ENCODE data around the gene NFAT5.

The NFAT5 gene

GRCh38 chr16:69741951-69742904, 176.5 kb downstream of the NFAT5 start:
- H4K20me1 ChIP-seq = peaks cover 62% of the 10 kb centered on the region
- no peak overlapping the region for H3K27ac ChIP-seq
- TF ChIP-seq Cebpa-rat (IDR thresholded peaks at IDR 0.05) = no peak
- H3K4me3 ChIP-seq = no peak overlapping the region
- H3K36me3 ChIP-seq = peaks cover 86% of the 10 kb centered on the region
- H3K27me3 ChIP-seq = no peaks in the 10 kb centered on the region
- no peak overlapping the region for H3K9ac ChIP-seq
- no peaks in the 10 kb centered on the region for H3K9me3 ChIP-seq
- no peaks in the 10 kb centered on the region for H3K4me1 ChIP-seq
- H3K4me2 ChIP-seq = no peak overlapping the region

- H3K4me2 ChIP-seq = no peak overlapping the region
- no peak overlapping the region for H3K4me3 ChIP-seq
- peaks cover 100% of the 10 kb centered on the region for H3K36me3 ChIP-seq
- no peak overlapping the region for H3K27ac ChIP-seq
- no peaks in the 10 kb centered on the region for H3K4me1 ChIP-seq
- H3K9ac ChIP-seq = no peak overlapping the region
- H3K9me3 ChIP-seq = no peaks in the 10 kb centered on the region
- no peaks in the 10 kb centered on the region for H3K27me3 ChIP-seq
- TF ChIP-seq Cebpa-rat (IDR thresholded peaks at IDR 0.05) = no peak
- peaks cover 80% of the 10 kb centered on the region for H4K20me1 ChIP-seq
Observed at GRCh38 chr16:69744363-69745231, 178.8 kb downstream of the NFAT5 start.

- Histone ChIP-seq H3K4me3 (no peak overlapping the region), H3K27me3 (no peaks in the 10 kb centered on the region), H3K4me2 (no peak overlapping the region), H4K20me1 (peaks cover 86% of the 10 kb centered on the region), H3K9ac (no peak overlapping the region), H3K36me3 (peaks cover 100% of the 10 kb centered on the region), H3K27ac (no peak overlapping the region), H3K4me1 (no peaks in the 10 kb centered on the region), H3K9me3 (no peaks in the 10 kb centered on the region)
- TF ChIP-seq Cebpa-rat (IDR thresholded peaks at IDR 0.05) = no peak
Observed at GRCh38 chr16:69745232-69745612, 179.5 kb downstream of the NFAT5 start.

- H3K4me1 ChIP-seq = no peaks in the 10 kb centered on the region
- no peaks in the 10 kb centered on the region for H3K27me3 ChIP-seq
- peaks cover 92% of the 10 kb centered on the region for H4K20me1 ChIP-seq
- TF ChIP-seq Cebpa-rat (IDR thresholded peaks at IDR 0.05) = no peak
- H3K36me3 ChIP-seq = peaks cover 100% of the 10 kb centered on the region
- H3K4me2 ChIP-seq = no peak overlapping the region
- H3K9ac ChIP-seq = no peak overlapping the region
- no peaks in the 10 kb centered on the region for H3K9me3 ChIP-seq
- H3K27ac ChIP-seq = no peak overlapping the region
- no peak overlapping the region for H3K4me3 ChIP-seq
Observed at GRCh38 chr16:69745959-69746358, 180.2 kb downstream of the NFAT5 start.

GRCh38 chr16:69747115-69747514, 181.3 kb downstream of the NFAT5 start:
- Histone ChIP-seq H3K4me1 (no peaks in the 10 kb centered on the region), H3K9ac (no peak overlapping the region), H3K9me3 (no peaks in the 10 kb centered on the region), H3K4me3 (no peak overlapping the region), H3K27me3 (no peaks in the 10 kb centered on the region), H3K4me2 (no peak overlapping the region), H4K20me1 (peaks cover 90% of the 10 kb centered on the region), H3K27ac (no peak overlapping the region), H3K36me3 (peaks cover 100% of the 10 kb centered on the region)
- no peak for TF ChIP-seq Cebpa-rat (IDR thresholded peaks at IDR 0.05)

GRCh38 chr16:69748694-69749345, 183.1 kb downstream of the NFAT5 start:
- Histone ChIP-seq H3K4me3 (no peak overlapping the region), H3K4me2 (no peak overlapping the region), H3K4me1 (peaks cover 15% of the 10 kb centered on the region), H3K36me3 (peaks cover 93% of the 10 kb centered on the region), H3K9me3 (no peaks in the 10 kb centered on the region), H3K27me3 (no peaks in the 10 kb centered on the region), H3K27ac (no peak overlapping the region), H4K20me1 (peaks cover 82% of the 10 kb centered on the region), H3K9ac (no peak overlapping the region)
- no peak for TF ChIP-seq Cebpa-rat (IDR thresholded peaks at IDR 0.05)

- no peak for TF ChIP-seq Cebpa-rat (IDR thresholded peaks at IDR 0.05)
- peak overlapping the region; percentile 92 for H3K27ac ChIP-seq
- no peaks in the 10 kb centered on the region for H3K9me3 ChIP-seq
Observed at GRCh38 chr16:69754143-69754468, 188.3 kb downstream of the NFAT5 start.

More at GRCh38 chr16:69754143-69754468, 188.3 kb downstream of the NFAT5 start:
- H3K27me3 ChIP-seq = no peaks in the 10 kb centered on the region
- H3K9ac ChIP-seq = peak overlapping the region; percentile 96
- H3K4me1 ChIP-seq = peaks cover 22% of the 10 kb centered on the region
- H3K36me3 ChIP-seq = peaks cover 40% of the 10 kb centered on the region
- H3K4me2 ChIP-seq = peak overlapping the region; percentile 92
- peak overlapping the region; percentile 88 for H3K4me3 ChIP-seq
- peaks cover 30% of the 10 kb centered on the region for H4K20me1 ChIP-seq

All from BLaER1 (cell line).